Transverse colon (tissue), 4 donors: ENCODE results near the gene IL21. TPM values are rescaled to one million over a fixed set of nuclear protein-coding genes. Genes with fewer than 3 reads are reported as not detected.
A peak's percentile ranks its signal among the peaks of the same experiment; 100 is the strongest.

Experiments used
- DNase-seq: peaks from one replicate; pipeline ENCODE4 v3.0.0-alpha.2; 2019
- H3K27ac ChIP-seq, 4 donors: fragments of 200-600 bp; sonication (generic); 2 replicates each; pipeline ENCODE4 v1.5.1; 2016 to 2018; ENCODE audit warnings: inconsistent platforms in 4 of 4
- H3K27me3 ChIP-seq: fragments of 200-600 bp; sonication (generic); 2 replicates; pipeline ENCODE4 v1.5.1; 2017; ENCODE audit warnings: inconsistent platforms
- H3K36me3 ChIP-seq, 4 donors: fragments of 200-600 bp; sonication (generic); 2 replicates each; pipeline ENCODE4 v1.5.1; 2017 to 2019; ENCODE audit warnings: inconsistent platforms in 4 of 4
- H3K4me1 ChIP-seq, 4 donors: fragments of 200-600 bp; sonication (generic); 2 replicates each; pipeline ENCODE4 v1.5.1; 2017 to 2020; ENCODE audit warnings: inconsistent platforms in 4 of 4
- H3K4me3 ChIP-seq, 4 donors: fragments of 200-600 bp; sonication (generic); 1 replicate in 1 of 4; 2 replicates in 3 of 4; pipeline versions ENCODE4 v1.5.1 to v1.6.1; 2017 to 2019; ENCODE audit warnings: inconsistent platforms in 4 of 4
- H3K9me3 ChIP-seq, 2 donors: fragments of 200-600 bp; sonication (generic); 2 replicates each; pipeline ENCODE4 v1.5.1; 2017 to 2019; ENCODE audit warnings: inconsistent platforms in 2 of 2
- EP300 ChIP-seq: sonication (generic); formaldehyde crosslinking; IDR thresholded peaks from one replicate; pipeline ENCODE4 v1.6.1; 2017; ENCODE audit warnings: antibody characterized with exemption, low read depth
- POLR2A ChIP-seq: fragments of 450-650 bp; IDR thresholded peaks from one replicate; pipeline ENCODE4 v1.6.1; 2016; ENCODE audit warnings: antibody characterized with exemption, mild to moderate bottlenecking, moderate library complexity
- POLR2AphosphoS5 ChIP-seq, 3 donors: sonication (generic); formaldehyde crosslinking; IDR thresholded peaks; one replicate each; pipeline ENCODE4 v1.6.1; 2016; ENCODE audit warnings: antibody characterized with exemption in 3 of 3
- WGBS, 2 donors: methylation state at CpG; one replicate each; pipeline ENCODE4 v1.1.5; 2018; ENCODE audit warnings: low coverage in 1 of 2; 5-methylcytosine and 5-hydroxymethylcytosine counted together
- in situ Hi-C, 4 donors: fragments of 200-750 bp; cut with MboI; loops; one replicate each; pipeline versions ENCODE4 v1.15.0 to v1.15.1; 2017; ENCODE audit warnings: low sequenced_read_pairs in 3 of 4, low pct_ligation_motif_present in 1 of 4, low pct_unique_long_range_greater_than_20kb in 1 of 4
- intact Hi-C: fragments of 100-400 bp; cut with DNase I; formaldehyde crosslinking; loops from one replicate; pipeline ENCODE4 v1.15.1; 2023; ENCODE audit warnings: low total_unique reads
- total RNA-seq, 4 donors: library from RNA; depleted of rRNA; stranded (reverse); fragments of >200 nt; gene quantifications; one replicate each; pipeline ENCODE4 v1.1.0, GENCODE V29; 2016
- TF ChIP-seq, protein P1 (sequence below), 5 experiments: fragments of 200-600 bp in 3 of 5; fragments of 450-650 bp in 2 of 5; sonication (generic) in 3 of 5; IDR thresholded peaks; 1 replicate in 2 of 5; 2 replicates in 3 of 5; pipeline ENCODE4 v1.5.1; 2016 to 2017; ENCODE audit warnings: antibody characterized with exemption in 5 of 5, inconsistent platforms in 3 of 5, mild to moderate bottlenecking in 2 of 5, moderate library complexity in 1 of 5

The IL21 gene
- total RNA-seq, 4 donors from 2014 or later, result 0.16 TPM; not detected in 3

- no peaks in the 10 kb centered on the region for H3K4me1 ChIP-seq
- in situ Hi-C loops, result no loop called here
- intact Hi-C loops, result no loop called here
- H3K36me3 ChIP-seq, result no peaks in the 10 kb centered on the region
- no peaks in the 10 kb centered on the region for H3K9me3 ChIP-seq
- no peak overlapping the region for H3K4me3 ChIP-seq
- peak; percentile 13 for DNase-seq
- H3K27ac ChIP-seq, result no peak overlapping the region
- WGBS, 2 donors, result 86 to 100% methylated on average over 1 of the region's 3 CpGs
- no peak for TF ChIP-seq EP300
- TF ChIP-seq, protein P1, sequence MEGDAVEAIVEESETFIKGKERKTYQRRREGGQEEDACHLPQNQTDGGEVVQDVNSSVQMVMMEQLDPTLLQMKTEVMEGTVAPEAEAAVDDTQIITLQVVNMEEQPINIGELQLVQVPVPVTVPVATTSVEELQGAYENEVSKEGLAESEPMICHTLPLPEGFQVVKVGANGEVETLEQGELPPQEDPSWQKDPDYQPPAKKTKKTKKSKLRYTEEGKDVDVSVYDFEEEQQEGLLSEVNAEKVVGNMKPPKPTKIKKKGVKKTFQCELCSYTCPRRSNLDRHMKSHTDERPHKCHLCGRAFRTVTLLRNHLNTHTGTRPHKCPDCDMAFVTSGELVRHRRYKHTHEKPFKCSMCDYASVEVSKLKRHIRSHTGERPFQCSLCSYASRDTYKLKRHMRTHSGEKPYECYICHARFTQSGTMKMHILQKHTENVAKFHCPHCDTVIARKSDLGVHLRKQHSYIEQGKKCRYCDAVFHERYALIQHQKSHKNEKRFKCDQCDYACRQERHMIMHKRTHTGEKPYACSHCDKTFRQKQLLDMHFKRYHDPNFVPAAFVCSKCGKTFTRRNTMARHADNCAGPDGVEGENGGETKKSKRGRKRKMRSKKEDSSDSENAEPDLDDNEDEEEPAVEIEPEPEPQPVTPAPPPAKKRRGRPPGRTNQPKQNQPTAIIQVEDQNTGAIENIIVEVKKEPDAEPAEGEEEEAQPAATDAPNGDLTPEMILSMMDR (IDR thresholded peaks at IDR 0.05), result peak; percentile 26 to 43 (median 37)
- no peaks in the 10 kb centered on the region for H3K27me3 ChIP-seq
Measured at GRCh38 chr4:122652379-122652778, 31.5 kb upstream of the IL21 start.

DNA sequence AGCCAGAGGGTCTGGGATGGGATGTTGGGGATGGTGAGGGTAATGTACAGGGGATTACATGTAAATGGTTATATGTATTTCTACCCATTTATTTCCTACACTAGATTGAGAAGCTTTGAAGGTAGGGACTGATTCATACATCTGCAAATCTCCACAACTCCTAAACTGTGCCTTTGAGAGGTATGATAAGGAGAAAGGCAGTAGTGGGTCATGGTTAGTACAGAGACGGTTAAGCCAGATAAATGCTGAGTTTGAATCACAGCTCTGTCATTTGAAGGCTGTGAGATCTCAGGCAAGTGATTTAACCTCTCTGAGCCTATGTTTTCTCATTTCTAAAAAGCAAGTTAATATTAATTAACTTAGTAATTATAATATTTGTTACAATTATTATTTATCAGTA, 29.3 kb upstream of the IL21 start:
- in situ Hi-C loops, result no loop called here
- Histone ChIP-seq H3K9me3 (no peaks in the 10 kb centered on the region), H3K27ac (no peak overlapping the region), H3K27me3 (no peaks in the 10 kb centered on the region), H3K36me3 (no peaks in the 10 kb centered on the region), H3K4me3 (no peak overlapping the region), H3K4me1 (no peaks in the 10 kb centered on the region)
- 73 to 97% methylated on average over 1 of the region's 1 CpG for WGBS, 2 donors
- intact Hi-C loops, result no loop called here
- TF ChIP-seq POLR2AphosphoS5 (IDR thresholded peaks at IDR 0.05), result no peak
- TF ChIP-seq EP300, result no peak
- TF ChIP-seq, protein P1 (IDR thresholded peaks at IDR 0.05), result no peak
- TF ChIP-seq POLR2A, result no peak
- DNase-seq, result no peak

DNA sequence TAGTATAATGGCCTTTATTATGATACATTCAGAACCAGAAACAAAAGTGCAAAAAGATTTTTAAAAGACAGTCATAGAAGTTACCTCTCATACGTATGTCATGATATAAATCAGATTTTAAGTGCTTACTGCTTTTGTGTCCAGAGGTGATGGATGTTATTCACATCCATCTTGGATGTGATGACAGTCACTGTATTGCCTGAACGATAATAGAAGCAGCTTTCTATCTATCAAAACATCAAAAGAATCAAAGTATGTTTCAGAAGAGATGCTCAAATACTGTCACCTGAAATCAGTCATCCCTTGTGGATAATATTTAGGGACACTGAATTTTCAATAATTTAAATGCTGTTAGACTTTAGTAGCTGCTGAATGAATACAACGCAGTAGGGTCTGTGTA, 26.8 kb upstream of the IL21 start:
- 82 to 98% methylated on average over 3 of the region's 3 CpGs for WGBS, 2 donors
- intact Hi-C loops, result no loop called here
- in situ Hi-C loops, result no loop called here
- DNase-seq, result no peak
- no peak overlapping the region for H3K27ac ChIP-seq
- H3K4me1 ChIP-seq, result no peaks in the 10 kb centered on the region
- no peaks in the 10 kb centered on the region for H3K36me3 ChIP-seq
- no peak overlapping the region for H3K4me3 ChIP-seq
- no peaks in the 10 kb centered on the region for H3K27me3 ChIP-seq
- no peak for TF ChIP-seq POLR2A
- TF ChIP-seq, protein P1 (IDR thresholded peaks at IDR 0.05), result no peak
- no peak for TF ChIP-seq EP300
- no peak for TF ChIP-seq POLR2AphosphoS5 (IDR thresholded peaks at IDR 0.05)
- no peaks in the 10 kb centered on the region for H3K9me3 ChIP-seq

- intact Hi-C loops (no loop called here), in situ Hi-C loops (no loop called here)
- Histone ChIP-seq H3K36me3 (no peaks in the 10 kb centered on the region), H3K4me3 (no peak overlapping the region), H3K27ac (no peak overlapping the region), H3K4me1 (no peaks in the 10 kb centered on the region), H3K9me3 (no peaks in the 10 kb centered on the region), H3K27me3 (no peaks in the 10 kb centered on the region)
- no peak for DNase-seq
- no peak for TF ChIP-seq EP300
- TF ChIP-seq POLR2A, result no peak
- TF ChIP-seq, protein P1 (IDR thresholded peaks at IDR 0.05), result no peak
- TF ChIP-seq POLR2AphosphoS5 (IDR thresholded peaks at IDR 0.05), result no peak
- WGBS, 2 donors, result 76% methylated on average over 2 of the region's 2 CpGs; no CpG with 5 or more reads in 1 of the 2 donors
Measured at GRCh38 chr4:122643257-122643656, 22.4 kb upstream of the IL21 start.
